GM12892 (cell line): ENCODE results near the gene KLHDC8A.

Source experiments
- DNase-seq: peaks from one replicate; pipeline ENCODE4 v3.0.0; 2011; ENCODE audit not compliant: insufficient read length
- FAIRE-seq: peaks from 2 replicates; lab custom pipeline; 2011; peaks lifted over from hg19 to GRCh38; lab: Jason Lieb, UNC
- POLR2A ChIP-seq: IDR thresholded peaks from 2 replicates; pipeline ENCODE4 v1.6.1; 2011; ENCODE audit warnings: low read depth, low read length, control low read depth
- POLR2AphosphoS5 ChIP-seq: IDR thresholded peaks from 2 replicates; pipeline ENCODE4 v1.6.1; 2011; ENCODE audit warnings: low read depth, low read length, control low read depth
- TAF1 ChIP-seq: IDR thresholded peaks from 2 replicates; pipeline ENCODE4 v1.6.1; 2011; ENCODE audit warnings: low read depth, mild to moderate bottlenecking, control low read depth, low read length, borderline replicate concordance

Gene KLHDC8A

DNA sequence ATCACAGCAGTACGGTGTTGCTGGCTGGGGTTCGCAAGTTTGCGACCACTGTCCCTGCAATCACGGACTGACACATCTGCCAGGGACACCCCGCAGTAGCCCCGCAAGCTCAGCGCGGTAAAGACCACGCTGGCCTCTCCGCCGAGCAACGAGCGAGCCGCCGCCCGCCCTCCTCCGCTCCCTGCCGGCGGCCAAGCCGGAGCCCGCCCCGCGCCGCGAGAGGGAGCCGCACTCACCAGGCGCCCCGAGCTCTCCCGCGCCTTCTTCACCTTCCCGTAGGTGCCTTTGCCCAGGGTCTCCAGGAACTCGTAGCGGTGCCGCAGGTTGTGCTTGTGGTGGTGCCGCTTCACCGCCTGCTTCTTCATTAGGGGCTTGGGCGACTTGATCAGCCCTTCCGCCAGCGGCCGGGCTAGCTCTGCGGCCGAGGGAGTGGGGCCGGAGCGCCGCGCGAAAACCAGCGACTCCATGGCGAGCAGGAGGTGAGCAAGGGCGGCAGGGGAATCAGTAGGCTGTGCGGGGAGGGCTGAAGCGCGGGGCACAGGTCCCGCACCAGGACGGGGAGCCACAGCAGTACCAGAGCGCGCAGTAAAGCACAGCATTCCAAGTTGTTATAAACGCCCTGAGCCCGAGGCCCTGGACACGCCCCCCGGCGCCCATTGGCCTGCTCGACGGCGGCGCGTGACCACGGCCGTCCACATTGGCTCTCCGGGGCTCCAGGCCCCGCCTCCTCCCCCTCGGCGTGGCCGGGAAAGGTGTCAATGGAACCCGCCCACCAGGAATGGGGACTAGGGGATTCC is 35.4 kb downstream of the KLHDC8A start, which contains the start of gene NUAK2:
Gene NUAK2, minus strand, starts transcription at position 584 of the 797 bp plus-strand sequence. Its CDS starts 117 bp downstream, at position 467.
- TF ChIP-seq POLR2A (peak; percentile 63; the same call in 1 of the 2 replicates), TAF1 (no peak), POLR2AphosphoS5 (0 out of 2 replicates have a peak, but pooled peaks have one; percentile 47)
- FAIRE-seq (peak; percentile 83), DNase-seq (peak; percentile 69)

DNA sequence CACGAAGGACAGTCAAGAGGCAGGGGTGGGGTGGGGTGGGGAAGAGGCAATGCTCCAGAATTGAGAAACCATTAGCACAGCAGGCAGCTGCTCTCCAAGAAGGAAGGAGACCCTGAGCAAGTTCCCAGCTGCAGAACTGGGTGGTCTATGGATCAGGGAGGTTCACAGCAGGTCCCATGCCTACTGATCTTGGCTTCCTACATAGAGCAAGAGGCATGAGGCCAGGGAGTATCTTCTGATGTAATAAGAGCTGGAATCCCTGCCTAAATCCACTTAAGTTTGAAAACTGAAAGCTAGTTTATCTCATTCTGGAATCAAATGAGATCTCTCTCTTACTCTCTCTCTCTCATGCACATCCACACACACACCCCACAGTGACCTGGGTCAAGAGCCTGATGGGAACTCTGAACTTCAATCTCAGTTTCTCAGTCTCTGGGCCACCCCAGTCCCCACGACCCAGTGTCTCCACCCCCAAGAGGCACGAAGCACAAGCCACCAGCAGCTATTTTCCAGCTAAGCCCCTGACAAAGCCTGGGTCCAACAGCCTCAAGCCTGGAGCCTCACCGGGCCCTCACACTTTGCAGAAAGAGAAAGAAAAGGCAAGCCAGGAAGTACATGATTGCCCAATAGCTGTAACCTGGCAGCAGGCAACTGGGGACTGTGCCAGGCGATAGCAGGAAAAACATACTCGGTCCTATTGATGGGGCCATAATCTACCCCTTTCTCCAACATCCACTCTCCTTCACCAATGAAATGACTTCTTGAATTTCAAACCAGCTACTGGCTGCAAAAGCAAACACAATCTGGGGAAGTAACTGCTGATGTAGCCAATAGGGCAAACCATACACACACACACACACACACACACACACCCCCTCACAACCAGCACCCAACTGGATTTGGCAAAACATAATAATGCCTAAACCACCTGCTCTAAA is 37.4 kb downstream of the KLHDC8A start:
- DNase-seq (no peak), FAIRE-seq (no peak)
- TF ChIP-seq POLR2AphosphoS5: no peak
- TF ChIP-seq POLR2A: no peak
- TF ChIP-seq TAF1: no peak

DNA sequence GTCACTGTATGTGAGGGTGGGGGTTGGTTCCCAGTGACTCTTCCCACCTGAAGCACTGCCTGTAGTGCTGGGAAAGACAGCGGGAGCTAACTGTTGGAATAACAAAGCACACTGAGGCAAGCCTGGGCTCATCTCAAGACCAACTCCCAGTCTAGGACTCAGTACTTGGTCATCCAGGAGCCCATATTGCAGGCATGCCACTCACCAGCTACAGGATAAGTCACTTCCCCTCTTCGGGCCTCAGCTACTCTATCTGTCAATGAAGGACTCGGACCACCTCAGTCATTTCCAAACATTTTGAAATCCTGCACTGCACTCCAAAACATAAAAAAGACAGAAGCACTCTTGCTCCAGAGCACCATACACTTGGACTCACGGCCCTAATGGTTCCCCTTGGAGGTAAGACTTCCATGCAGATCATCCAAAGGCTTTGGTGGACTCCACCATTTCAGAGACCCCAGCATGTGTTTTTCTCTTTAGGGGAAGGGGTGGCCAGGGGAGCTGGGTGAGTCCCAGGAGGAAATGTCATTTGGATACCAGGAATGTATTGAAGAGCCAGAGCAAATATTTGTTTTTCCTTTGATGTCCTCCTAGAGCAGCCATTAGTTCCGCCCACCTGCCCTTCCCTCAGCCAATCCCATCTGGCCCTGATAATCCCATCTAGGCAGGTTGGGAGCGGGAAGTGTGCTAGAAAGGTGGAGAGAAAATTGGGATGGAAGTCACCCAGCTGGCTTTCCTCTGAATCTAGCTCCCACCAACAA is 38.3 kb downstream of the KLHDC8A start:
- FAIRE-seq (no peak), DNase-seq (no peak)
- TF ChIP-seq POLR2A: no peak
- TF ChIP-seq POLR2AphosphoS5: no peak
- TF ChIP-seq TAF1: no peak

DNA sequence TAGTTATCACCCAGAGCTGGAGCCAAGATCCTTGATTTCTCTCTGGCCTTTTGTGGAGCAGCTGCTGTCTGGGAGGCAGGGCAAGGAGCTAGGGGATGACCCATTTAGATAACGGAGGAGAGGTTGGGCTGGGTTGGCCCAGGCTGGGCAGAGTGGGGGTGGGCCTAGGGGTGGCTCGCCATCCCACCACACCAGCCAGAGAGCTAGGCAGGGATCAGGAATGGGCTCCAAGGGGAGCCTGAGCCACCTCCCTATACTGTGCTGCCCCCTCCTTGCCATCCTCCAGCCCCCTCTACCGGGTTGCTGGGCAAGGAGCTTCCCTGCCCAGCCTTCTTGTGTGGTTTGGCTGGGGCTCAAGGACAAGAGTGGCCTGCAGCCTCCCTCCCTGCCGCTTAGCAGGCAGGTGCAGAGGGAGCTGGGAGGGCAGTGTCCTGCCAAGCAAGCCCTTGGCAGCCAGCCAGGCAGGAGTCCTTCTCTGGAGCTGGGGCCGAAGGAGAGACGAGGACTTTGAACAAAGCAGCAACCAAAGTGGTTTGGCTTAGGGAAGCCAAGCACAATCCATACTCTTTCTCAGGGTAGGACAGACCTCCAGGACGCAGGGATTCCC is 39.3 kb downstream of the KLHDC8A start:
- no peak for TF ChIP-seq TAF1
- TF ChIP-seq POLR2A: no peak
- FAIRE-seq: no peak
- DNase-seq: no peak

DNA sequence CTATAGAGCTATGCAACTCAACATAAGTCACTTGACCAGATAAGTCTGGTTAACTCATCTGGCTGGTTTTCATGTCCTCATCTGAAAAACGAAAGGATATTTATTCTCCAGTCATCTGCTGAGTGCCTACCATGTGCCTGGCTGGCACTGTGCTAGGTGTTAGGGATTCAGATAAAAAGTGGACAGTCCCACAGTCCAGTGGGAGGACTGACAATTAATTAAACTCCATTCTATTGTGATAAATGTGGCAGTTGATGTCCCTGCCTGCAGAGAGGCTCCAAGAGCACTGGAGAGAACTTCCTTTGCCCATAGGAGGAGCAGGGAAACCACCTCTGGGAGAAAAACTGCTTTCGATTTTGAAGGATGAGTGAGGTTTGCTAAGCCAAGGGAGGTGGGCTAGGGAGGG is 40.6 kb downstream of the KLHDC8A start:
- FAIRE-seq: no peak

DNA sequence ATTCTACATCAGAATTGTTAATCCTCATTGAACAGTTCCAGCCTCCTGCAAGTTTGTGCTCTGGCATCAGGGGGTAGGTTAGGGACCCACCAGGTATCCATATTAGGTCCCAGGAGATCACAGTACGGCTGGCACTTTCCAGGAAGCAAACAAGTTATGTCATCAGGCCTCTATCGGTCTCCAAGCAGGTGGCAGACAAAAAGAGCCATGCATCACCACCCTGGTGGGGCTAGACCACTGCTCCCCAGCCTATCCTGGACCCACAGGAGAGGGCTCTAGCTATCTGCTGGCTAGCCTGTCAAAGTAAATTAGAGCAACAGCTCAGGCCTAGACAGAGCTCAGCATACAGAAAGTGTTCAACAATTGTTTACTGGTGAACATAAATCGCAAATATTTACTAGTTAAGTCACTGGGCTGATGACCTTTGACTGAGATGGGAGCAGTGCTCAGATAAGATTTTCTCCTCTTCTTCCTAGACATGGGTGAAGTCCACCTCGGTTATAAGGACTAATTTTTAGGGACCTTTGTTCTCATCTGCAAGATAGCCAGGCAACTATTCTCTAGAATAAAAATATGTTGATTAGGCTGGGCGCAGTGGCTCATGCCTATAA is 41.6 kb downstream of the KLHDC8A start:
- DNase-seq (no peak), FAIRE-seq (no peak)
- TF ChIP-seq POLR2A (no peak), POLR2AphosphoS5 (no peak), TAF1 (no peak)

More for the DNA sequence above, 40.6 kb downstream of the KLHDC8A start:
- TF ChIP-seq TAF1 (no peak), POLR2AphosphoS5 (no peak), POLR2A (no peak)
- no peak for DNase-seq

DNA sequence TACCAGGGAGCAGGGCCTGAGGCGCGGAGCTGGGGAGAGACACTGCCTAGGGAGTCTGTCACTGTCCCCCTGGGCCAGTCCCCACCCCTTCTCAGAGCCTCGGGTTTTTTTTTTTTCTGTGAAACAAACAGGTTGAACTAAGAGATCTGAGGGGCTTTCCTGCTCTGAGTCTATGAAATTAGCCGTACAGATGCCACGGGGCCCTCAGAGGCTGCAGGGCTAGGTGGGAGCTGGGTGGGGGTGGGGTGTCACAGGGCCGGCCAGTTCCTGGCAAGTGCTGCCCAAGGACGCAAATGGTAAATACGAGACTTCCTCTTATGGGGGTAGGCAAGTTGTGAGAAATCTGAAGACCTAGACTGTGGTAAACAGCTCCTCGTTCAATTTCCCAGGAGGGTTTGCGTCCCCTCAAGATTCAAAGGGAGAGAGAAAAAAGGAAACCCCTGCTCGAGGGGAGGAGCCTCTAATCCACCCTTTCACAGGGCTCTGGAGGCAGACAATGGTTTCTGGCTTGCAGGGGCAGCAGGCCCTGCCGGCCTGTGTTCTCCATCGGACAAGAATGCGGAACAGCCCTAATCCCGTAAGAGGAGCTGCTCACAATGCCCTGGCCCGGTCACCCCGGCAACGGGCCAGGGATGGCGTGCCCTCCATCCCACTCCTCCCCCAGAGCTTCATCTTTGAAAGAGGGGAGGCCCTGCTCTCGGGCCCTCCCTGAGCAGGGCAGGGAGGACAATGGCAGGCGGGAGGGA is 43.0 kb downstream of the KLHDC8A start:
- peak; percentile 87 for FAIRE-seq
- peak; percentile 49 for DNase-seq
- TF ChIP-seq POLR2AphosphoS5 (no peak), TAF1 (0 out of 2 replicates have a peak, but pooled peaks have one; percentile 25), POLR2A (peak; percentile 34; the same call in 1 of the 2 replicates)

DNA sequence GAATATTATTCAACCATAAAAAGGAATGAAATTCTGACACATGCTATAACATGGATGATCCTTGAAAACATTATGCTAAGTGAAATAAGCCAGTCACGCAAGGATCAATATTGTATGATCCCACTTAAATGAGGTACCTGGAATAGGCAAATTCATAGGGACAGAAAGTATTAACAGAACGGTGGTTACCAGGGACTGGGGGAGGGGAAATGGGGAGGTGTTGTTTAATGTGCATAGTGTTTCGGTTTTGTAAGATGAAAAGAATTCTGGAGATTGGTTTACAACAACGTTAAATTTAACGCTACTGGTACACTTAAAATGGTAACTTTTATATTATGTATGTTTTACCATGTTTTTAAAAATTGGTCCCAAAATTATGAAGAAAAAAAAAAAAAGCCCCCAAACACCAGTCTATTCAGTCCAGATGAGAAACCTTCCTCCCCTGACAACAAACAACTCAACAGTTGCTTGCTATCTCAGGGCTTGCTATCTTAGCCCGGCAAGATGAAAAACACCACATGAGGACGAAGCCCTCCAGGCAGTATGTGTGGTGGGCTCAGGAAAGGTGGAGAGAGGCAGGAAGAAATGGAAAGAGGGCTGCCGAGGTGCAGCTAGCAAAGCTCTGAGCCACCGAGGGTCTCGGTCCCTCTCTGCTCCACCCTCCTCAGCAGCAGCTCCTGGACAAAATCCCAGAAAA is 43.7 kb downstream of the KLHDC8A start:
- TF ChIP-seq POLR2A (no peak), POLR2AphosphoS5 (no peak), TAF1 (no peak)
- FAIRE-seq: no peak
- DNase-seq: no peak

DNA sequence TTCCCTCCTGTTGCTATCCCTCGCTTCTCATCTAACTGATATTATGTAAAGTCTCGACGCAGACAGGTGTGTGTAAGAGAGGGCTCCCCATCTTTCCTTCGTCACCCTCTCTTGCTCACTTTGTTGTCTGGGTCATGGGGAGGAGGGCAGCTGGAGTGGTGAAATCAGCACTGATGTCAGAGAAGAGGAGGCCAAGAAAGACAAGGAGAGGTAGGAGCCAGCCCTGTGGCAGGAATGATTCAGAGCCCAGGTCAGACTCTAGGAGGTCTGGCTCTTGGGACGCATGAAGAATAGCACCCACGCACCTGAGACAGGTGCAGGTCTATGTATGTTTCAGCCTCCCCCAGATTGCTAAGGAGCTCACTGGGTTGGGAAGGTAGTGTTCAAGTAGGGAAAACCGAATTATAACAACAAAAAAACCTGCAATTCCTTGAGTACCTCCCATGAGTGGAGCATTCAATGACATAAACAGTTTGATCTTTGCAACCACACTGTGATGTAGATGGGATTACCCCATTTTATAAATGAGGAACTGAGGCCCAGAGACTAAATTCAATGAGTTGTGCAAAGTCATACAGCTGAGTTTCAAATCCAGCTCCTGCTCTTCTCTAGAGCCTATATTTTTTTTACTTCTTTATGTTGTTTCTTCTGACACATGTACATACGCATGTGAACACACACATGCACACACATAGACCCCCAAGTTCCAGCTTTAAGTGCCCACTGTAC is 45.6 kb downstream of the KLHDC8A start:
- FAIRE-seq (peak; percentile 46), DNase-seq (no peak)
- TF ChIP-seq POLR2A (no peak), POLR2AphosphoS5 (no peak), TAF1 (no peak)
